HCT116 (cell line): ENCODE data around the gene ELMOD3. TPM values are rescaled to one million over a fixed set of nuclear protein-coding genes. Genes with fewer than 3 reads are reported as not detected.

Source experiments
- ATAC-seq: fragments of 200-7000 bp; cut with Tn5 transposase; 2 replicates; pipeline ENCODE4 v1.9.1; 2020; ENCODE audit warnings: mild to moderate bottlenecking, moderate library complexity
- BruUV-seq: library from RNA; stranded (reverse); fragments of 400-500 nt; replicated peaks from 2 replicates; lab custom pipeline; 2021; lab: Mats Ljungman, UMichigan
- CTCF ChIA-PET: fragments of 300-600 bp; sonication (Branson Sonifier 250); formaldehyde crosslinking; loops from one replicate; lab custom pipeline; 2021; ENCODE audit warnings: antibody characterized with exemption; lab: Charles Lee
- POLR2A ChIA-PET: fragments of 300-600, 350-600 bp; sonication (Branson Sonifier 250); formaldehyde crosslinking; loops from one replicate; lab custom pipeline; 2021; ENCODE audit warnings: antibody characterized with exemption; lab: Charles Lee
- RAD21 ChIA-PET, 2 experiments: fragments of 300-600 bp; sonication (Branson Sonifier 250); formaldehyde crosslinking; loops; one replicate each; lab custom pipeline; 2023; ENCODE audit warnings: low total read pairs in 2 of 2; ENCODE audit not compliant: uncharacterized antibody in 2 of 2, unreplicated experiment in 2 of 2, low non-redundant PET in 1 of 2; lab: Charles Lee
- DNase-seq: peaks from one replicate; pipeline ENCODE4 v3.0.0-alpha.2; 2010; ENCODE audit warnings: low read depth, low spot score
- H2AFZ ChIP-seq: fragments of 200-600 bp; shearing (Covaris generic), sonication (generic); 2 replicates; pipeline ENCODE4 v1.6.1; 2017; ENCODE audit warnings: low read depth, mixed run types, mixed read lengths, antibody characterized with exemption, low read length; ENCODE audit not compliant: poor library complexity, severe bottlenecking
- H3K27ac ChIP-seq: 2 replicates; pipeline ENCODE4 v1.5.1; 2012; ENCODE audit warnings: low read depth, low read length
- H3K27me3 ChIP-seq: fragments of 200-600 bp; sonication (generic); 2 replicates; pipeline ENCODE4 v1.6.1; 2016; ENCODE audit warnings: mixed run types, low read length, mixed read lengths; ENCODE audit not compliant: insufficient read depth
- H3K36me3 ChIP-seq, 2 experiments: fragments of 200-500 bp in 1 of 2; fragments of 200-600 bp in 1 of 2; sonication (Bioruptor generic) in 1 of 2; sonication (generic) in 1 of 2; 2 replicates each; pipeline versions ENCODE4 v1.5.1 to v1.6.1; 2014 to 2016; ENCODE audit warnings: low read length in 2 of 2, inconsistent platforms in 1 of 2, mixed read lengths in 1 of 2, mixed run types in 1 of 2; ENCODE audit not compliant: insufficient read depth in 2 of 2, control insufficient read depth in 1 of 2
- H3K4me1 ChIP-seq, 2 experiments: fragments of 200-600 bp in 1 of 2; sonication (generic) in 1 of 2; 2 replicates each; pipeline versions ENCODE4 v1.5.1 to v1.6.1; 2012 to 2017; ENCODE audit warnings: low read length in 2 of 2, inconsistent platforms in 1 of 2, mild to moderate bottlenecking in 1 of 2, mixed read lengths in 1 of 2, mixed run types in 1 of 2, moderate library complexity in 1 of 2; ENCODE audit not compliant: insufficient read depth in 2 of 2, control insufficient read depth in 1 of 2
- H3K4me2 ChIP-seq: fragments of 200-600 bp; sonication (generic); 2 replicates; pipeline ENCODE4 v1.6.1; 2017; ENCODE audit warnings: mixed run types, low read length, mixed read lengths
- H3K4me3 ChIP-seq, 2 experiments: fragments of 200-600 bp in 1 of 2; sonication (generic) in 1 of 2; replicated peaks in 1 of 2; 2 replicates each; pipeline ENCODE4 v1.5.1; 2011 to 2016; ENCODE audit warnings: low read length in 2 of 2, control low read depth in 1 of 2, low read depth in 1 of 2, mild to moderate bottlenecking in 1 of 2, mixed read lengths in 1 of 2, mixed run types in 1 of 2
- H3K79me2 ChIP-seq: fragments of 200-600 bp; sonication (generic); 2 replicates; pipeline ENCODE4 v1.6.1; 2017; ENCODE audit warnings: mild to moderate bottlenecking, mixed run types, low read length, moderate library complexity, mixed read lengths; ENCODE audit not compliant: insufficient read depth
- H3K9ac ChIP-seq: fragments of 200-600 bp; sonication (generic); 2 replicates; pipeline ENCODE4 v1.6.1; 2016; ENCODE audit warnings: low read length, mixed read lengths
- H3K9me2 ChIP-seq: fragments of 200-600 bp; sonication (generic), shearing (Covaris generic); 2 replicates; pipeline ENCODE4 v1.6.1; 2017; ENCODE audit warnings: mixed run types, mild to moderate bottlenecking, moderate library complexity; ENCODE audit not compliant: insufficient read depth
- H3K9me3 ChIP-seq, 2 experiments: fragments of 200-500 bp in 1 of 2; fragments of 200-600 bp in 1 of 2; sonication (Bioruptor generic) in 1 of 2; sonication (generic) in 1 of 2; 2 replicates each; pipeline ENCODE4 v1.6.1; 2014 to 2017; ENCODE audit warnings: low read length in 2 of 2, mixed read lengths in 2 of 2, inconsistent platforms in 1 of 2, low read depth in 1 of 2, mild to moderate bottlenecking in 1 of 2, mixed run types in 1 of 2, moderate library complexity in 1 of 2; ENCODE audit not compliant: control insufficient read depth in 1 of 2, insufficient read depth in 1 of 2
- H4K20me1 ChIP-seq: fragments of 200-600 bp; sonication (generic), shearing (Covaris generic); 2 replicates; pipeline ENCODE4 v1.6.1; 2017; ENCODE audit warnings: mixed run types, mild to moderate bottlenecking, moderate library complexity; ENCODE audit not compliant: insufficient read depth
- ATF3 ChIP-seq: IDR thresholded peaks from 2 replicates; pipeline ENCODE4 v1.6.1; 2012
- CBX3 ChIP-seq: IDR thresholded peaks from 2 replicates; pipeline ENCODE4 v1.6.1; 2012; ENCODE audit warnings: low read depth
- CEBPB ChIP-seq: IDR thresholded peaks from 2 replicates; pipeline ENCODE4 v1.6.1; 2012; ENCODE audit warnings: low read depth
- CTCF ChIP-seq, 3 experiments: fragments of 200-600 bp in 1 of 3; sonication (generic) in 1 of 3; IDR thresholded peaks in 2 of 3; conservative IDR thresholded peaks in 1 of 3; 2 replicates each; pipeline ENCODE4 v1.5.1; 2012 to 2017; ENCODE audit warnings: low read depth in 2 of 3, low read length in 2 of 3, antibody characterized with exemption in 1 of 3, borderline replicate concordance in 1 of 3, control low read depth in 1 of 3, mild to moderate bottlenecking in 1 of 3, mixed read lengths in 1 of 3, mixed run types in 1 of 3, moderate library complexity in 1 of 3; ENCODE audit not compliant: insufficient read depth in 1 of 3
- EGR1 ChIP-seq: IDR thresholded peaks from 2 replicates; pipeline ENCODE4 v1.6.1; 2012; ENCODE audit warnings: low read depth
- ELF1 ChIP-seq: IDR thresholded peaks from 2 replicates; pipeline ENCODE4 v1.6.1; 2012; ENCODE audit warnings: low read depth, borderline replicate concordance
- EZH2 ChIP-seq: fragments of 200-600 bp; sonication (generic); IDR thresholded peaks from 2 replicates; pipeline ENCODE4 v1.6.1; 2017; ENCODE audit warnings: antibody characterized with exemption, mixed run types
- EZH2phosphoT487 ChIP-seq: fragments of 200-600 bp; IDR thresholded peaks from 2 replicates; pipeline ENCODE4 v1.6.1; 2018; ENCODE audit warnings: antibody characterized with exemption, borderline replicate concordance
- FOSL1 ChIP-seq: IDR thresholded peaks from 2 replicates; pipeline ENCODE4 v1.6.1; 2012; ENCODE audit warnings: low read depth
- JUND ChIP-seq: IDR thresholded peaks from 2 replicates; pipeline ENCODE4 v1.6.1; 2012
- MAX ChIP-seq: IDR thresholded peaks from 2 replicates; pipeline ENCODE4 v1.6.1; 2012
- POLR2A ChIP-seq: IDR thresholded peaks from 2 replicates; pipeline ENCODE4 v1.7.0; 2011; ENCODE audit warnings: borderline replicate concordance; ENCODE audit not compliant: insufficient read depth, insufficient read length; ENCODE audit errors: extremely low read depth
- RAD21 ChIP-seq: IDR thresholded peaks from 2 replicates; pipeline ENCODE4 v1.6.1; 2012; ENCODE audit warnings: low read depth, mild to moderate bottlenecking
- REST ChIP-seq: IDR thresholded peaks from 2 replicates; pipeline ENCODE4 v1.6.1; 2012; ENCODE audit warnings: low read depth
- SIN3A ChIP-seq: IDR thresholded peaks from 2 replicates; pipeline ENCODE4 v1.6.1; 2012; ENCODE audit warnings: low read depth
- SP1 ChIP-seq: IDR thresholded peaks from 2 replicates; pipeline ENCODE4 v1.6.1; 2012; ENCODE audit warnings: low read depth
- TCF7L2 ChIP-seq: IDR thresholded peaks from 2 replicates; pipeline ENCODE4 v1.7.0; 2011; ENCODE audit warnings: borderline replicate concordance, inconsistent platforms; ENCODE audit not compliant: insufficient read depth, insufficient read length; ENCODE audit errors: extremely low read depth
- YY1 ChIP-seq: IDR thresholded peaks from 2 replicates; pipeline ENCODE4 v1.6.1; 2011; ENCODE audit warnings: low read length, low read depth, moderate library complexity, mild to moderate bottlenecking; ENCODE audit not compliant: insufficient replicate concordance; ENCODE audit errors: extremely low read depth
- ZFX ChIP-seq: fragments of 450-650 bp; IDR thresholded peaks from 2 replicates; pipeline ENCODE4 v1.6.1; 2017
- ZNF274 ChIP-seq: fragments of 200-500 bp; sonication (Bioruptor generic); IDR thresholded peaks from 2 replicates; pipeline ENCODE4 v1.6.1; 2014; ENCODE audit warnings: mild to moderate bottlenecking, low read depth, low read length, inconsistent platforms
- intact Hi-C: fragments of 100-400 bp; cut with micrococcal nuclease; formaldehyde crosslinking; loops from 2 replicates; pipeline ENCODE4 v1.10.0; 2022
- total RNA-seq: library from RNA; stranded (reverse); gene quantifications from one replicate; pipeline ENCODE4 v1.2.1, GENCODE V29; 2021; ENCODE audit not compliant: unreplicated experiment

ELMOD3 gene
- total RNA-seq, 1 experiment from 2014 or later = 9.2 TPM

- TF ChIP-seq CTCF (IDR thresholded peaks at IDR 0.05 in 2 of 3, conservative IDR thresholded peaks at IDR 0.05 in 1 of 3; ENCODE audit: borderline replicate concordance in 1 of 3, insufficient read depth in 1 of 3, low read depth in 2 of 3, low read length in 2 of 3) (no peak), EGR1 (no peak), JUND (no peak), TCF7L2 (no peak), ZFX (no peak), SIN3A (no peak), FOSL1 (no peak)
Observed at GRCh38 chr2:85371045-85371444, 16.5 kb downstream of the ELMOD3 start (continued).

- POLR2A ChIA-PET = no interaction called here
- TF ChIP-seq EZH2 = no peak
- TF ChIP-seq ATF3 = no peak
- no peak for TF ChIP-seq MAX
- TF ChIP-seq ZNF274 = no peak
- no peak for TF ChIP-seq SP1
- no peak for TF ChIP-seq ZFX
- no peak for TF ChIP-seq POLR2A
- no peak for TF ChIP-seq CBX3
- no peak for TF ChIP-seq EZH2phosphoT487
- TF ChIP-seq REST = no peak
- no peak for TF ChIP-seq SIN3A
- TF ChIP-seq CEBPB = no peak
- no peak for TF ChIP-seq YY1
- no peak for TF ChIP-seq ELF1
- TF ChIP-seq JUND = no peak
- no peak for TF ChIP-seq TCF7L2
- TF ChIP-seq RAD21 = no peak
Observed at GRCh38 chr2:85376291-85377065, 21.9 kb downstream of the ELMOD3 start.

More at GRCh38 chr2:85376291-85377065, 21.9 kb downstream of the ELMOD3 start:
- no peak overlapping the region for H3K9ac ChIP-seq
- intact Hi-C loops = no loop called here
- no peaks in the 10 kb centered on the region for H4K20me1 ChIP-seq
- H3K27ac ChIP-seq = no peak overlapping the region
- no peaks in the 10 kb centered on the region for H3K9me3 ChIP-seq
- ATAC-seq (no peak), DNase-seq (no peak)
- H3K4me1 ChIP-seq = no peaks in the 10 kb centered on the region
- no peaks in the 10 kb centered on the region for H3K79me2 ChIP-seq
- CTCF ChIA-PET = no interaction called here
- no peak overlapping the region for H2AFZ ChIP-seq
- H3K9me2 ChIP-seq = no peaks in the 10 kb centered on the region
- H3K36me3 ChIP-seq = no peaks in the 10 kb centered on the region
- RAD21 ChIA-PET = no interaction called here
- H3K4me2 ChIP-seq = no peak overlapping the region
- no peaks in the 10 kb centered on the region for H3K27me3 ChIP-seq
- H3K4me3 ChIP-seq = no peak overlapping the region
- no TSS peak for BruUV-seq
